ENCODE measurements around the gene ZNF710.

Gene ZNF710

GRCh38 chr15:89993349-89993748, 7.8 kb upstream of the ZNF710 start:
- no peak for DNase-seq

DNA sequence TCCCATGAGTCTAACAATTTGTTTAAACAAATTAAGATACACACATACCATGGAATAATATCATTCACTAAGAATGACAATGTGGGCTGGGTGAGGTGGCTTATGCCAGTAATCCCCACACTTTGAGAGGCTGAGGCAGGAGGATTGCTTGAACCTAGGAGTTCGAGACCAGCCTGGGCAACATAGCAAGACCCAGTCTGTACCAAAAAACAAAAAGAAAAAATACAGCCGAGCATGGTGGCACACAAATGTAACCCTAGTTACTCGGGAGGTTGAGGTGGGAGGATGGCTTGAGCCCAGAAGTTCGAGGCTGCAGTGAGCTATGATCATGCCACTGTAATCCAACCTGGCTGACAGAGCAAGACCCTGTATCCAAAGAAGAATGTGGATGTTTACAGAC, 4.0 kb upstream of the ZNF710 start:
- DNase-seq, result no peak

DNA sequence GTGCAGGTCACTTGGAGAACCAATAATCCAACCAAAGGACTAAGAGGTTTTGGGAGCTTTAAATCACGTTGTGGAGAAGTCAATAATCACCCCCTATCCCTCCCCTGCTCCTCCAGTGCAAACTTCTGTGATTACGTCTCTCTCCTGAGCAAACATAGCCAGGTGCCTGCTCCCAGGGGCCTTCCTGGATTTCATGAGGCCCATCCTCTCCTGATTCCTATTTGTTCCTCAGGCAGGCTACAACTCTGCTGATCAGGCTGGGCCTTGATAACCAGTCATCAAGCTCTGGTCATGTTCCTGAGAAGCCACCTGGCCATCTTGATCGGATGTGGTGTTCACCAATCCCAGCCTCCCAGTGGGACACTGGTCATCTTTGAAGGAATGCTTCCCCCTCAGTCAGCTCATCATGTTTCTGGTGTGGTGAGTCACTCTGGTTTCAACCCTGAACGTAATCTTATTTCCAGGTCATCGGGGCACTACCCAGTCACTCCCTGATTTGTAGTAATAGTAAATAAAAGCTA, 2.9 kb upstream of the ZNF710 start:
- no peak for DNase-seq

- no peak for DNase-seq
Observed at GRCh38 chr15:89998923-89999675, 2.0 kb upstream of the ZNF710 start.

GRCh38 chr15:89999676-90000185, 1.4 kb upstream of the ZNF710 start:
- DNase-seq, result no peak

GRCh38 chr15:90000186-90001001, 730 bp upstream of the ZNF710 start:
- no peak for DNase-seq

GRCh38 chr15:90001683-90002427, 731 bp downstream of the ZNF710 start:
- DNase-seq, result peak; percentile 71

DNA sequence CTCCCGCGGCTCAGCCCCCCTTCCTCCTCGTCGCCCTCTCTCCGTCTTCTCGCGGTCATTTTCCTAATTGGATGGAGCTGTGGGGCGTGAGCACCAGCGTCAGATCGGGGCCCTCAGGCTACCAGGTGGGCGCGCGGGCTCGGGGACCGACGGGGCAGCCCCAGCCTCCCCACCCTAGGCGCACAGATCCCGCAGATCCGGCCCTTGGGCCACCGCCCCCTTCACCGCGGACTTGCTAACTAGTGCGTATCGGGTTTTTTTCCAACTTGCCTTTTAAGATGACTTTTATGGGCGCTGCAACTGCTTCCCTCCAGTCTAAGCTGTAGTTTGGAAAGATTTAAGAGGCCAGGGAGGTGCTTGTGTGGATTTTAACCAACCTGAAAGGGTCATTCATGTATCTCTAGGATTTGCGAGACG, 1.3 kb downstream of the ZNF710 start:
- DNase-seq, result peak; percentile 39

DNA sequence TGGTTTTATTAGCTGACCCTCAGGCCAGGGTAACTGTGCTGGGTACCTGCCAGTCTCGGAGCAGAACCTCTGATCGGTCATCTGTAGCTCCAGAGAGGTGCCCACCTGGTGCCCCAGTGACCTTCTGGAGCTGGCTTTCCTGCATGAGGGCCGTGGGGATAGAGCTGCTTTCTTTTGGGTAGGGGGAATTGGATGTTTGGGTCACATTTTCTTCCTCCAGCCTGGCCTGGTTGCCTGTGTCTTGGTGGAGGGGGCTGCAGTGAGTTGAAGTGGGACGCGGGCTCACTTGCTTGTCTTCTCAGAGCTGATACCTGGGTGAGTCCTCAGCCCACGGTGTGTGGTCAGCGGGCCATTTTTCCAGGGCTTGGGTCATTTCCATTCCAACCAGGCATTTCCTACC, 2.6 kb downstream of the ZNF710 start:
- DNase-seq, result no peak

- DNase-seq, result no peak
Observed at GRCh38 chr15:90004252-90004651, 3.1 kb downstream of the ZNF710 start.

DNA sequence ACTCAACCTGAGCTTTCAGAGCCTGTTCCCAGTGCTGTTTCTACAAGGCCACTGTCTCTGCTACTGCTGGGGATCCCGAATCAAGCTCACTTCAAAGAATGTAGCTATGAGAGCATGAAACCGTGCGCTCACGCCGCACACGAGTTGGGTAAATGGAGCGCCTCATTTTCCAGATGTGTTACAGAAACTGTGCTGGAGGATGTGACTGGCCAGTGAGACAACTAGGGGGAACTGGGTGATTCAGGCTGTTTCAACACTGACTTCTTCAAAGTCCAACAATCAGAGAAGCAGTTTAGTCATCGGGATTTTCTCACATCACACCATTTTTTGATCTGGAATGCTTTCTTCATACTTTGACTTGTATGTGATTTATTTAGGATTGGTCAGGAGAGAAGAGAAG, 3.5 kb downstream of the ZNF710 start:
- DNase-seq, result no peak

GRCh38 chr15:90006217-90007075, 5.3 kb downstream of the ZNF710 start:
- no peak for DNase-seq

GRCh38 chr15:90007076-90007460, 5.9 kb downstream of the ZNF710 start:
- DNase-seq, result no peak

- no peak for DNase-seq
Observed at GRCh38 chr15:90008607-90009006, 7.5 kb downstream of the ZNF710 start.

DNA sequence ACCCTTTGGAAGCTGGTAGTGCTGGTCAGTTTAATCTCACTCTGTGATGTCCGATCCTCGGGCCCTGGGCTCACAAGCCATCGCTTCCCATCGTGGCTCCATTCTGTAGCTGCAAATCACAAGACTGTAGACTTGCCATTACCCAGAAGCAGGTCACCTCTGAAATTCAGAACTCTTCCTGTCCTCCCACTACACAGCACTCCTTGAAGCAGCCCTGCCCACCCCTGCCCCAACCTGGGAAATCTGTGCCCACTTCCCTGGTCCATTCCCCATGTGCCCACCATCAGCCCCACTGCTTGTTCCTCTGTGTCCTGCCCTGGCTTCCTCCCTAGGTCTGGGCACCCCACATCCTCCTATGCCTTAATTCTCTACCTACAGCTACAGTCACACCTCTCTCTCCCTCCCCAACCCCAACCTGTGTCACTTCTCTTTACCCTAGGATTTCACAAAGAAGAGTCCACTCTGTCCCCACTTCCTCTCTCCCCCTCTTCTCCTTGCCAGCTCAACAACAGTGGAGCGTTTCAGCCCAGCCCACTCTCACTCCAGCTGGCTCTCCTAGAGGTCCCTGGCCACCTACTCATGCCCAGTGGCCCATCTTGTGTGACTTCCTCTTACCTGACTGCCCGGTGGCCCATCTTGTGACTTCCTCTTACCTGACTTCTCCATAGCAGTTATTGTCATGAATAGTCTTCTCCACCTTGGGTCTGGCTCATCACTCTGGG, 8.3 kb downstream of the ZNF710 start:
- DNase-seq, result no peak

DNA sequence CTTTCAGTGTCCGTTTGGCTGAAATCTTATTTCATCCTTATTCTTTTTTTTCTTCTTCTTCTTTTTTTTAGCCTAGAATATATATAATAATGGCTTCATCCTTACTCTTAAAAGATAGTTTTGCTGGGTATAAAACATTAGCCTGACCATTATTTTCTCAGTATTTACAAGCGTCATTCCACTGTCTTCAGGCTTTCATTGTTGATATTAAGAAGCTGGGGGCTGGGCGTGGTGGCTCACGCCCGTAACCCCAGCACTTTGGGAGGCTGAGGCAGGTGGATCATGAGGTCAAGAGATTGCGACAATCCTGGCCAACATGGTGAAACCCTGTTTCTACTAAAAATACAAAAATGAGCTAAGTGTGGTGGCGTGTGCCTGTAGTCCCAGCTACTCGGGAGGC, 10.6 kb downstream of the ZNF710 start:
- DNase-seq, result no peak

DNA sequence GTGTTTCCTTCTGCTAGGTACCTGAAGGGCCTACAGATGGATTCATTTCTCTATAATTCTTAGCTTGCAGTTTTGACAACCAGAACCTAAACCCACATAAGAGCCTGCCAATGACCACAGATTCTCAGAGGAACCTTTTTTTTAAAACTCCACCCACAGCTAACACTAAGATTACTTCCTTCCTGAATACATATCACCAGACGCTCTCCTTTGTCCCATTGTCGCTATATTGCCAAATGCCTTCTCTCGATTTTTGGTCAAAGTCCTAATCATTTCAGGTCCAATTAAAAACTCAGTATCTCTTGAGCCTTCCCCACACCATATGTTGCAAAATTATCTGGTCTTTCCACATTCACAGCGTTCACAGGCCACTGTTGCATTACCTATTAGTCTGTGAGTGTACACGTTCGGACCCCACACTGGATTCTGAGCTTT, 12.4 kb downstream of the ZNF710 start:
- DNase-seq, result peak; percentile 37

DNA sequence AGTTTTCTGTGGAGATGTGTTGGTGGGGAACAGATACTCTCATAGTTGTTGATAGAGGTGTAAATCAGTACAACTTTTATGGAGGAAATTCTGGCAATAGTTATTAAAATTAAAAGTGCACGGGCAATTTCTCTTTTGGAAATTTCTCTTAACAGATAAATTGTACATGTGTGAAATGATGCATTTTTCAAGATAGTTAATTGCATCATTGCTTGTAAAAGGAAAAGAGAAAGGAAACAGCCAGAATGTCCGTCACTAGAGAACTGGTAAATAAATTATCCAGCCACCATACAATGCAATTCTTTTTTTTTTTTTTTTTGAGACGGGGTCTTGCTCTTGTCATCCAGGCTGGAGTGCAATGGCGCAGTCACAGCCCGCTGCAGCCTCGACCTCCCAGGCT, 14.2 kb downstream of the ZNF710 start:
- DNase-seq, result no peak

GRCh38 chr15:90015749-90016148, 14.6 kb downstream of the ZNF710 start:
- DNase-seq, result no peak

DNA sequence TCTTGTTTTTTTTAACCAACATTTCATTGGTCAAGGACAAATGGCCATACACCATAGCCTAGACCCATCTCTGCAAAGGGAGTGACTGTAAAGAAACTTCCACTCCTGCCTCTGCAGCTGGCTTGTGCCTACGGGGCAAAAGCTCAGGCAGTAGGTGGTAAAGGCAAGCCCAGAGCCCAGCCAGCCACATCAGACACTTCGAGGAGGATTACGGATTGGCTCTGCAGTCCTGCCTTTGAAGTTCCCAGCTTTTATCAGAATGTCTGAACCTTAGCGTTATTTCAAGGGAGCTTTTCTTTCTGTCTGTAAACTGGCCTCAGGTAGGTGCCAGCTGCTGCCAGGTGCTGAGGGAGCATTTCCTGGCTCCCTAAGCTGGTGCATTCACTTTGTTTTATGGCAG, 15.6 kb downstream of the ZNF710 start:
- DNase-seq, result no peak

DNA sequence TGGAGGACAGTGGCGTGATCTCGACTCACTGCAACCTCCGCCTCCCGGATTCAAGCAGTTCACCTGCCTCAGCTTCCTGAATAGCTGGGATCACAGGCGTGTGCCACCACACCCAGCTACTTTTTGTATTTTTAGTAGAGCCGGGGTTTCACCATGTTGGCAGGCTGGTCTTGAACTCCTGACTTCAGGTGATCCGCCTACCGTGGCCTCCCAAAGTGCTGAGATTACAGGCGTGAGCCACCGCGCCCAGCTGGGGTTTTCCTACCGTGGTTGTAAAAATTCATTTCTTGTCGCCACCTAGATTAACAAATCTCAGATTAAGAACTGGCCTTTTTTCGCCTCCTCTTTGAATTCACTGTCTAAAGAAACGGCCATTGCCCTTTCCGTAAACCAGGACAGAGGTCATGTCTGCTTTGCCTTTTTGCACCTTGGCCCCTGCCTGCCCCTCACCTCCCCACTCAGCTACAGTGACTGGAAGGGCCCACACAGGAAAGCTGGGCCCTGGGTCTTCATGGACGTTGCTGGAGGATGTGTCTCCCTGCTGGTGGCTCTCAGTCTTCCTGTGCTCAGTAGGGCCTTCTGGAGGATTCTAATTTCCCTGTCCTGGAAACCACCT, 17.2 kb downstream of the ZNF710 start:
- DNase-seq, result no peak
